Measurements from ENCODE around the gene SHCBP1L.
"Not testable (repeated sequence)": the region's sequence is repeated elsewhere in the genome, so short reads cannot be mapped to it uniquely, and the experiment has no call there.

Gene SHCBP1L

GRCh38 chr1:182925661-182926060, 27.3 kb downstream of the SHCBP1L start:
- no peak overlapping the region for H3K27ac ChIP-seq (ENCODE audit: low read depth, low read length)
- H3K9ac ChIP-seq (ENCODE audit: low read length): no peak overlapping the region
- no peaks in the 10 kb centered on the region for H3K9me3 ChIP-seq (ENCODE audit: low read length)
- H3K4me3 ChIP-seq (ENCODE audit: low read depth in 1 of 2, low read length in 2 of 2): no peak overlapping the region
- H3K36me3 ChIP-seq (ENCODE audit: insufficient read depth, low read length): no peaks in the 10 kb centered on the region
- H3K4me1 ChIP-seq (ENCODE audit: insufficient read depth, low read length): no peaks in the 10 kb centered on the region
- H3K27me3 ChIP-seq (ENCODE audit: control insufficient read depth in 1 of 2, insufficient read depth in 2 of 2, low read length in 2 of 2): no peaks in the 10 kb centered on the region

GRCh38 chr1:182917378-182917777, 35.6 kb downstream of the SHCBP1L start:
- Histone ChIP-seq H3K36me3 (ENCODE audit: insufficient read depth, low read length) (no peaks in the 10 kb centered on the region), H3K27ac (ENCODE audit: low read depth, low read length) (no peak overlapping the region), H3K9ac (ENCODE audit: low read length) (no peak overlapping the region), H3K4me3 (ENCODE audit: low read depth in 1 of 2, low read length in 2 of 2) (no peak overlapping the region), H3K9me3 (ENCODE audit: low read length) (no peaks in the 10 kb centered on the region), H3K4me1 (ENCODE audit: insufficient read depth, low read length) (no peaks in the 10 kb centered on the region), H3K27me3 (ENCODE audit: control insufficient read depth in 1 of 2, insufficient read depth in 2 of 2, low read length in 2 of 2) (no peaks in the 10 kb centered on the region)

GRCh38 chr1:182913401-182913800, 39.6 kb downstream of the SHCBP1L start:
- H3K27ac ChIP-seq (ENCODE audit: low read depth, low read length): no peak overlapping the region
- H3K9me3 ChIP-seq (ENCODE audit: low read length): no peaks in the 10 kb centered on the region
- H3K4me3 ChIP-seq (ENCODE audit: low read depth in 1 of 2, low read length in 2 of 2): no peak overlapping the region
- H3K27me3 ChIP-seq (ENCODE audit: control insufficient read depth in 1 of 2, insufficient read depth in 2 of 2, low read length in 2 of 2): no peaks in the 10 kb centered on the region
- H3K9ac ChIP-seq (ENCODE audit: low read length): no peak overlapping the region
- no peaks in the 10 kb centered on the region for H3K4me1 ChIP-seq (ENCODE audit: insufficient read depth, low read length)
- H3K36me3 ChIP-seq (ENCODE audit: insufficient read depth, low read length): no peaks in the 10 kb centered on the region

- Histone ChIP-seq H3K27me3 (ENCODE audit: control insufficient read depth in 1 of 2, insufficient read depth in 2 of 2, low read length in 2 of 2) (no peaks in the 10 kb centered on the region), H3K36me3 (ENCODE audit: insufficient read depth, low read length) (no peaks in the 10 kb centered on the region), H3K4me1 (ENCODE audit: insufficient read depth, low read length) (no peaks in the 10 kb centered on the region), H3K9ac (ENCODE audit: low read length) (no peak overlapping the region), H3K27ac (ENCODE audit: low read depth, low read length) (no peak overlapping the region), H3K9me3 (ENCODE audit: low read length) (no peaks in the 10 kb centered on the region), H3K4me3 (ENCODE audit: low read depth in 1 of 2, low read length in 2 of 2) (no peak overlapping the region)
Observed at GRCh38 chr1:182910143-182910542, 42.8 kb downstream of the SHCBP1L start.

GRCh38 chr1:182909578-182909977, 43.4 kb downstream of the SHCBP1L start:
- Histone ChIP-seq H3K27me3 (ENCODE audit: control insufficient read depth in 1 of 2, insufficient read depth in 2 of 2, low read length in 2 of 2) (no peaks in the 10 kb centered on the region), H3K9me3 (ENCODE audit: low read length) (no peaks in the 10 kb centered on the region), H3K9ac (ENCODE audit: low read length) (no peak overlapping the region), H3K4me1 (ENCODE audit: insufficient read depth, low read length) (no peaks in the 10 kb centered on the region), H3K27ac (ENCODE audit: low read depth, low read length) (no peak overlapping the region), H3K36me3 (ENCODE audit: insufficient read depth, low read length) (no peaks in the 10 kb centered on the region), H3K4me3 (ENCODE audit: low read depth in 1 of 2, low read length in 2 of 2) (no peak overlapping the region)

GRCh38 chr1:182905321-182905720, 47.6 kb downstream of the SHCBP1L start:
- no peaks in the 10 kb centered on the region for H3K27me3 ChIP-seq (ENCODE audit: control insufficient read depth in 1 of 2, insufficient read depth in 2 of 2, low read length in 2 of 2)
- H3K4me3 ChIP-seq (ENCODE audit: low read depth in 1 of 2, low read length in 2 of 2): no peak overlapping the region
- no peaks in the 10 kb centered on the region for H3K9me3 ChIP-seq (ENCODE audit: low read length)
- no peaks in the 10 kb centered on the region for H3K36me3 ChIP-seq (ENCODE audit: insufficient read depth, low read length)
- H3K27ac ChIP-seq (ENCODE audit: low read depth, low read length): no peak overlapping the region
- H3K9ac ChIP-seq (ENCODE audit: low read length): no peak overlapping the region
- H3K4me1 ChIP-seq (ENCODE audit: insufficient read depth, low read length): no peaks in the 10 kb centered on the region

GRCh38 chr1:182901946-182902345, 51.0 kb downstream of the SHCBP1L start:
- H3K9me3 ChIP-seq (ENCODE audit: low read length); H3K36me3 ChIP-seq (ENCODE audit: insufficient read depth, low read length); H3K27me3 ChIP-seq (ENCODE audit: control insufficient read depth in 1 of 2, insufficient read depth in 2 of 2, low read length in 2 of 2); H3K4me1 ChIP-seq (ENCODE audit: insufficient read depth, low read length); H3K27ac ChIP-seq (ENCODE audit: low read depth, low read length); H3K9ac ChIP-seq (ENCODE audit: low read length); H3K4me3 ChIP-seq (ENCODE audit: low read depth in 1 of 2, low read length in 2 of 2): not testable (repeated sequence)

- Histone ChIP-seq H3K27me3 (ENCODE audit: control insufficient read depth in 1 of 2, insufficient read depth in 2 of 2, low read length in 2 of 2) (no peaks in the 10 kb centered on the region), H3K4me1 (ENCODE audit: insufficient read depth, low read length) (no peaks in the 10 kb centered on the region), H3K4me3 (ENCODE audit: low read depth in 1 of 2, low read length in 2 of 2) (no peak overlapping the region), H3K27ac (ENCODE audit: low read depth, low read length) (no peak overlapping the region), H3K9me3 (ENCODE audit: low read length) (no peaks in the 10 kb centered on the region), H3K36me3 (ENCODE audit: insufficient read depth, low read length) (no peaks in the 10 kb centered on the region), H3K9ac (ENCODE audit: low read length) (no peak overlapping the region)
Observed at GRCh38 chr1:182897696-182898095, 55.3 kb downstream of the SHCBP1L start.

GRCh38 chr1:182890927-182891610, 61.9 kb downstream of the SHCBP1L start:
- no peaks in the 10 kb centered on the region for H3K9me3 ChIP-seq (ENCODE audit: low read length)
- H3K4me3 ChIP-seq (ENCODE audit: low read depth in 1 of 2, low read length in 2 of 2): no peak overlapping the region
- no peak overlapping the region for H3K27ac ChIP-seq (ENCODE audit: low read depth, low read length)
- H3K36me3 ChIP-seq (ENCODE audit: insufficient read depth, low read length): peaks cover 31% of the 10 kb centered on the region
- no peaks in the 10 kb centered on the region for H3K27me3 ChIP-seq (ENCODE audit: control insufficient read depth in 1 of 2, insufficient read depth in 2 of 2, low read length in 2 of 2)
- no peaks in the 10 kb centered on the region for H3K4me1 ChIP-seq (ENCODE audit: insufficient read depth, low read length)
- H3K9ac ChIP-seq (ENCODE audit: low read length): no peak overlapping the region

GRCh38 chr1:182889997-182890396, 63.0 kb downstream of the SHCBP1L start:
- no peaks in the 10 kb centered on the region for H3K4me1 ChIP-seq (ENCODE audit: insufficient read depth, low read length)
- H3K4me3 ChIP-seq (ENCODE audit: low read depth in 1 of 2, low read length in 2 of 2): no peak overlapping the region
- H3K27me3 ChIP-seq (ENCODE audit: control insufficient read depth in 1 of 2, insufficient read depth in 2 of 2, low read length in 2 of 2): no peaks in the 10 kb centered on the region
- H3K36me3 ChIP-seq (ENCODE audit: insufficient read depth, low read length): peaks cover 40% of the 10 kb centered on the region
- H3K27ac ChIP-seq (ENCODE audit: low read depth, low read length): no peak overlapping the region
- H3K9ac ChIP-seq (ENCODE audit: low read length): no peak overlapping the region
- no peaks in the 10 kb centered on the region for H3K9me3 ChIP-seq (ENCODE audit: low read length)

GRCh38 chr1:182888736-182889531, 64.0 kb downstream of the SHCBP1L start:
- no peak overlapping the region for H3K9ac ChIP-seq (ENCODE audit: low read length)
- no peak overlapping the region for H3K4me3 ChIP-seq (ENCODE audit: low read depth in 1 of 2, low read length in 2 of 2)
- H3K27ac ChIP-seq (ENCODE audit: low read depth, low read length): no peak overlapping the region
- no peaks in the 10 kb centered on the region for H3K27me3 ChIP-seq (ENCODE audit: control insufficient read depth in 1 of 2, insufficient read depth in 2 of 2, low read length in 2 of 2)
- H3K36me3 ChIP-seq (ENCODE audit: insufficient read depth, low read length): peaks cover 49% of the 10 kb centered on the region
- no peaks in the 10 kb centered on the region for H3K4me1 ChIP-seq (ENCODE audit: insufficient read depth, low read length)
- H3K9me3 ChIP-seq (ENCODE audit: low read length): no peaks in the 10 kb centered on the region

- Histone ChIP-seq H3K9ac (ENCODE audit: low read length) (no peak overlapping the region), H3K36me3 (ENCODE audit: insufficient read depth, low read length) (peaks cover 68% of the 10 kb centered on the region), H3K4me1 (ENCODE audit: insufficient read depth, low read length) (no peaks in the 10 kb centered on the region), H3K27me3 (ENCODE audit: control insufficient read depth in 1 of 2, insufficient read depth in 2 of 2, low read length in 2 of 2) (no peaks in the 10 kb centered on the region), H3K9me3 (ENCODE audit: low read length) (no peaks in the 10 kb centered on the region), H3K27ac (ENCODE audit: low read depth, low read length) (no peak overlapping the region), H3K4me3 (ENCODE audit: low read depth in 1 of 2, low read length in 2 of 2) (no peak overlapping the region)
Observed at GRCh38 chr1:182886985-182887384, 66.0 kb downstream of the SHCBP1L start.

Measured in muscle layer of colon (tissue), 2 donors.